OCI-LY7 (cell line): ENCODE data around the gene CDK18. TPM values are rescaled to one million over a fixed set of nuclear protein-coding genes. Genes with fewer than 3 reads are reported as not detected.

Source experiments
- BruUV-seq: library from RNA; stranded (reverse); fragments of 400-500 nt; replicated peaks from 2 replicates; lab custom pipeline; 2021; lab: Mats Ljungman, UMichigan
- CTCF ChIA-PET: fragments of 300-600 bp; sonication (Branson Sonifier 250); formaldehyde crosslinking; loops from one replicate; lab custom pipeline; 2022; ENCODE audit warnings: antibody characterized with exemption; ENCODE audit not compliant: unreplicated experiment; lab: Charles Lee
- POLR2A ChIA-PET: fragments of 300-600 bp; sonication (Branson Sonifier 250); formaldehyde crosslinking; loops from one replicate; lab custom pipeline; 2022; ENCODE audit warnings: antibody characterized with exemption; lab: Charles Lee
- DNase-seq: peaks from one replicate; pipeline ENCODE4 v3.0.0-alpha.2; 2015; ENCODE audit warnings: low spot score
- H2AFZ ChIP-seq: fragments of 200-600 bp; sonication (generic), shearing (Covaris generic); 2 replicates; pipeline ENCODE4 v1.6.1; 2014; ENCODE audit warnings: mild to moderate bottlenecking, antibody characterized with exemption, low read length, moderate library complexity
- H3K27ac ChIP-seq: fragments of 200-600 bp; sonication (generic); 2 replicates; pipeline ENCODE4 v1.5.1; 2014; ENCODE audit warnings: mixed run types, low read depth, mild to moderate bottlenecking, moderate library complexity, low read length, inconsistent platforms; ENCODE audit not compliant: poor library complexity, severe bottlenecking
- H3K36me3 ChIP-seq: fragments of 200-600 bp; sonication (generic); 2 replicates; pipeline ENCODE4 v1.6.1; 2014; ENCODE audit warnings: mild to moderate bottlenecking, antibody characterized with exemption, low read length, moderate library complexity, mixed read lengths; ENCODE audit not compliant: insufficient read depth
- H3K4me1 ChIP-seq: fragments of 200-600 bp; sonication (generic); 2 replicates; pipeline ENCODE4 v1.5.1; 2014; ENCODE audit warnings: mild to moderate bottlenecking, low read length; ENCODE audit not compliant: insufficient read depth, poor library complexity, severe bottlenecking
- H3K4me2 ChIP-seq: fragments of 200-600 bp; sonication (generic); 2 replicates; pipeline ENCODE4 v1.6.1; 2014; ENCODE audit warnings: mild to moderate bottlenecking, low read length
- H3K4me3 ChIP-seq: fragments of 200-600 bp; sonication (generic); 2 replicates; pipeline ENCODE4 v1.5.1; 2014; ENCODE audit warnings: mild to moderate bottlenecking, low read depth, low read length; ENCODE audit not compliant: poor library complexity, severe bottlenecking
- H3K79me2 ChIP-seq: fragments of 200-600 bp; sonication (generic); 2 replicates; pipeline ENCODE4 v1.6.1; 2016; ENCODE audit warnings: low read depth, mild to moderate bottlenecking, low read length, moderate library complexity, mixed read lengths; ENCODE audit not compliant: insufficient read depth
- H3K9me2 ChIP-seq: fragments of 200-600 bp; sonication (generic); 2 replicates; pipeline ENCODE4 v1.6.1; 2016; ENCODE audit warnings: mild to moderate bottlenecking, low read length, mixed read lengths; ENCODE audit not compliant: insufficient read depth
- H3K9me3 ChIP-seq: fragments of 200-600 bp; sonication (generic); 2 replicates; pipeline ENCODE4 v1.6.1; 2014; ENCODE audit warnings: mild to moderate bottlenecking, mixed run types, low read length, mixed read lengths
- H4K20me1 ChIP-seq: fragments of 200-600 bp; sonication (generic); 2 replicates; pipeline ENCODE4 v1.6.1; 2014; ENCODE audit warnings: mild to moderate bottlenecking, antibody characterized with exemption, low read length, moderate library complexity, mixed read lengths; ENCODE audit not compliant: insufficient read depth
- EZH2phosphoT487 ChIP-seq: fragments of 200-600 bp; sonication (generic); IDR thresholded peaks from 2 replicates; pipeline ENCODE4 v1.6.1; 2018; ENCODE audit warnings: low read depth, borderline replicate concordance, mild to moderate bottlenecking, mixed run types, antibody characterized with exemption, low read length, moderate library complexity, mixed read lengths
- intact Hi-C: fragments of 100-400 bp; cut with micrococcal nuclease; formaldehyde crosslinking; loops from one replicate; pipeline ENCODE4 v1.10.0; 2022; ENCODE audit not compliant: unreplicated experiment
- total RNA-seq, 2 experiments: library from RNA; depleted of rRNA in 1 of 2; stranded (reverse); fragments of >200 nt in 1 of 2; shearing (Covaris generic) in 1 of 2; gene quantifications; 2 replicates each; pipeline ENCODE4 v1.2.3, GENCODE V29; 2014 to 2022
- TF ChIP-seq, protein P1 (sequence below): fragments of 200-600 bp; sonication (generic); conservative IDR thresholded peaks from 2 replicates; pipeline ENCODE4 v1.5.1; 2014; ENCODE audit warnings: mild to moderate bottlenecking, antibody characterized with exemption, low read length, moderate library complexity, mixed read lengths

CDK18 gene
- total RNA-seq, 2 experiments from 2014 or later, result 10.1 to 21.2 TPM

GRCh38 chr1:205492201-205492667 lies 12.2 kb upstream of the CDK18 start:
- intact Hi-C loops, result no loop called here
- Histone ChIP-seq H3K9me3 (no peaks in the 10 kb centered on the region), H3K4me3 (no peak overlapping the region), H3K4me1 (no peaks in the 10 kb centered on the region), H3K36me3 (no peaks in the 10 kb centered on the region), H3K27ac (no peak overlapping the region), H3K9me2 (no peaks in the 10 kb centered on the region), H3K79me2 (no peaks in the 10 kb centered on the region), H4K20me1 (no peaks in the 10 kb centered on the region), H3K4me2 (no peak overlapping the region), H2AFZ (no peak overlapping the region)
- no TSS peak for BruUV-seq
- POLR2A ChIA-PET, result interaction anchor here (0.7 to 1.1 kb wide), 2 partner anchors 15 to 51 kb away, joined by 3 read pairs; no protein-coding TSS in a partner anchor
- CTCF ChIA-PET, result no interaction called here
- TF ChIP-seq, protein P1, sequence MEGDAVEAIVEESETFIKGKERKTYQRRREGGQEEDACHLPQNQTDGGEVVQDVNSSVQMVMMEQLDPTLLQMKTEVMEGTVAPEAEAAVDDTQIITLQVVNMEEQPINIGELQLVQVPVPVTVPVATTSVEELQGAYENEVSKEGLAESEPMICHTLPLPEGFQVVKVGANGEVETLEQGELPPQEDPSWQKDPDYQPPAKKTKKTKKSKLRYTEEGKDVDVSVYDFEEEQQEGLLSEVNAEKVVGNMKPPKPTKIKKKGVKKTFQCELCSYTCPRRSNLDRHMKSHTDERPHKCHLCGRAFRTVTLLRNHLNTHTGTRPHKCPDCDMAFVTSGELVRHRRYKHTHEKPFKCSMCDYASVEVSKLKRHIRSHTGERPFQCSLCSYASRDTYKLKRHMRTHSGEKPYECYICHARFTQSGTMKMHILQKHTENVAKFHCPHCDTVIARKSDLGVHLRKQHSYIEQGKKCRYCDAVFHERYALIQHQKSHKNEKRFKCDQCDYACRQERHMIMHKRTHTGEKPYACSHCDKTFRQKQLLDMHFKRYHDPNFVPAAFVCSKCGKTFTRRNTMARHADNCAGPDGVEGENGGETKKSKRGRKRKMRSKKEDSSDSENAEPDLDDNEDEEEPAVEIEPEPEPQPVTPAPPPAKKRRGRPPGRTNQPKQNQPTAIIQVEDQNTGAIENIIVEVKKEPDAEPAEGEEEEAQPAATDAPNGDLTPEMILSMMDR, result no peak
- DNase-seq, result no peak

GRCh38 chr1:205492774-205493173 lies 11.7 kb upstream of the CDK18 start:
- ChIA-PET CTCF (no interaction called here), POLR2A (no interaction called here)
- H3K4me3 ChIP-seq, result no peak overlapping the region
- no peaks in the 10 kb centered on the region for H3K4me1 ChIP-seq
- H3K27ac ChIP-seq, result no peak overlapping the region
- no peaks in the 10 kb centered on the region for H3K36me3 ChIP-seq
- H3K9me3 ChIP-seq, result no peaks in the 10 kb centered on the region
- intact Hi-C loops, result no loop called here
- H3K9me2 ChIP-seq, result no peaks in the 10 kb centered on the region
- no peak overlapping the region for H2AFZ ChIP-seq
- no peak for DNase-seq
- BruUV-seq, result no TSS peak
- TF ChIP-seq, protein P1, result no peak
- no peak for TF ChIP-seq EZH2phosphoT487
- H3K79me2 ChIP-seq, result no peaks in the 10 kb centered on the region
- no peak overlapping the region for H3K4me2 ChIP-seq
- no peaks in the 10 kb centered on the region for H4K20me1 ChIP-seq

- Histone ChIP-seq H3K4me2 (no peak overlapping the region), H3K79me2 (no peaks in the 10 kb centered on the region), H3K27ac (no peak overlapping the region), H2AFZ (no peak overlapping the region), H3K36me3 (no peaks in the 10 kb centered on the region), H4K20me1 (no peaks in the 10 kb centered on the region), H3K4me3 (no peak overlapping the region), H3K9me2 (no peaks in the 10 kb centered on the region), H3K9me3 (no peaks in the 10 kb centered on the region), H3K4me1 (no peaks in the 10 kb centered on the region)
- BruUV-seq, result no TSS peak
- intact Hi-C loops, result no loop called here
- no peak for TF ChIP-seq EZH2phosphoT487
- TF ChIP-seq, protein P1, result no peak
- no peak for DNase-seq
- POLR2A ChIA-PET, result no interaction called here
- CTCF ChIA-PET, result no interaction called here
Measured at GRCh38 chr1:205493241-205494085, 11.0 kb upstream of the CDK18 start.
